ENCODE results near the gene RPS8.

RPS8 gene

DNA sequence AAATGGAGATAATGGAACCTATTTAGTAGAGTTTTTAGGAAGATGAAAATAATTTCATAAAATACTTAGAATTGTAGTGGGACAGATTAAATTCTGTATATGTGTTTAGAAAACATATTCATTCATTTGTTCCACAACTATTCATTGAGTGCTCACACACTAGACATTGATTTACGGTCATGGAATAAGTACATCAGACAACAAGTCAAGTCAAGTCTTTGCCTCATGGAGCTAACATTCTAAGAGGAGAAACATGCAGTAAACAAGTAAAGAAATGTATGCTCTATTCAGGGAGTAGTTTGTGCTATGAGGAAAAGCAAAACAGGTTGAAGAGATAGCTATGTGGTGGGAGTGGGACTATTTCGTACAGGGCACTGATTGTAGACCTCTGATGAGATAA lies 42.0 kb downstream of the RPS8 start:
- in situ Hi-C loops (cut with MboI; ENCODE audit: low sequenced_read_pairs, unreplicated experiment), result no loop called here
- DNase-seq (ENCODE audit: low spot score), result no peak
- TF ChIP-seq, protein P1, sequence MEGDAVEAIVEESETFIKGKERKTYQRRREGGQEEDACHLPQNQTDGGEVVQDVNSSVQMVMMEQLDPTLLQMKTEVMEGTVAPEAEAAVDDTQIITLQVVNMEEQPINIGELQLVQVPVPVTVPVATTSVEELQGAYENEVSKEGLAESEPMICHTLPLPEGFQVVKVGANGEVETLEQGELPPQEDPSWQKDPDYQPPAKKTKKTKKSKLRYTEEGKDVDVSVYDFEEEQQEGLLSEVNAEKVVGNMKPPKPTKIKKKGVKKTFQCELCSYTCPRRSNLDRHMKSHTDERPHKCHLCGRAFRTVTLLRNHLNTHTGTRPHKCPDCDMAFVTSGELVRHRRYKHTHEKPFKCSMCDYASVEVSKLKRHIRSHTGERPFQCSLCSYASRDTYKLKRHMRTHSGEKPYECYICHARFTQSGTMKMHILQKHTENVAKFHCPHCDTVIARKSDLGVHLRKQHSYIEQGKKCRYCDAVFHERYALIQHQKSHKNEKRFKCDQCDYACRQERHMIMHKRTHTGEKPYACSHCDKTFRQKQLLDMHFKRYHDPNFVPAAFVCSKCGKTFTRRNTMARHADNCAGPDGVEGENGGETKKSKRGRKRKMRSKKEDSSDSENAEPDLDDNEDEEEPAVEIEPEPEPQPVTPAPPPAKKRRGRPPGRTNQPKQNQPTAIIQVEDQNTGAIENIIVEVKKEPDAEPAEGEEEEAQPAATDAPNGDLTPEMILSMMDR (IDR thresholded peaks at IDR 0.05; ENCODE audit: borderline replicate concordance, control extremely low read depth, extremely low read depth, insufficient read depth, missing control alignments), result no peak

DNA sequence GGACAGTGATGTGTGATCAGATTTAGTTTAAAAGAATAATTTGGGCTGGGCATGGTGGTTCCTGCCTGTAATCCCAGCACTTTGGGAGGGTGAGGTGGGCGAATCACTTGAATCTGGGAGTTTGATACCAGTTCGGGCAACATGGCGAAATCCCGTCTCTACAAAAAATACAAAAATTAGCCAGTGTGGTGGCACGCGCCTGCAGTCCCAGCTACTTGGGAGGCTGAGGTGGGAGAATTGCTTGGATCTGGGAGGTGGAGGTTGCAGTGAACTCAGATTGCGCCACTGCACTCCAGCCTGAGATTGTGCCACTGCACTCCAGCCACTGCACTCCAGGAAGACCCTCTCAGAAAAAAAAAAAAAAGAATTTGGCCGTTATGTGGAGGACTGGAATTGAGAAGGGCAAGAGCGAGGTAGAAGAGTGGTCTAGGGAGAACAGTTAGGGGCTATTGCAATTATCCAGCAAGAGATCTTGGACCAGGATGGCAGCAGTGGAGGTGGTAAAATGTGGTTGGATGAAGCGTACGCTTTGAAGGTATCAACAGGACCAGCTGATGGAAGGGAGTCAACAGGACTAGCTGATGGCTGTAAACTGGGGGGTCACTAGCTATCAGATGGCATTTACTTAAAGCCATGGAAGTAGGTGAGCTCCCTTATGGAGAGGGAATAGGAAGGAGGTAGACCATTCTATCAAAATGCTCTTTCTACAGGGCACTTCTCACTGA lies 42.6 kb downstream of the RPS8 start:
- TF ChIP-seq, protein P1 (IDR thresholded peaks at IDR 0.05; ENCODE audit: borderline replicate concordance, control extremely low read depth, extremely low read depth, insufficient read depth, missing control alignments), result no peak
- in situ Hi-C loops (cut with MboI; ENCODE audit: low sequenced_read_pairs, unreplicated experiment), result no loop called here

DNA sequence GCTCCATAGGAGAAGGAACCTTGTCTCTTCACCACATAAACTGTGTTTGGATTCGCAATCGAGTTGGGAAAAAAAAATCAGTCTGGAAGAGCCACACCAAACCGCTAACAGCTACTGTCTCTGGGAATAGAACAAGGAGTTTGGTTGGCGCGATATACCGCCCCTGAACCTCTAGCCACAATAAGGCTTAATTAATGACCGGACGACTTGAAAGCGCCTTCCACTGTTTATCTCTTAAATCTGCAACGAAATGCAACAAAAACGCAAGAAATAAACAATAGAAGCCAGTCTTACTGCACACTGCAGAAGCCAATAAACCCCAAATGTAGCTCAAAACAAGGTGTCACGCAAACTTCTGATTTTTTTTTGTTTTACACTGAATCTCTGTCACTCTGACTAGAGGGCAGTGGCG lies 43.9 kb downstream of the RPS8 start:
- TF ChIP-seq, protein P1 (IDR thresholded peaks at IDR 0.05; ENCODE audit: borderline replicate concordance, control extremely low read depth, extremely low read depth, insufficient read depth, missing control alignments), result no peak
- in situ Hi-C loops (cut with MboI; ENCODE audit: low sequenced_read_pairs, unreplicated experiment), result no loop called here
- DNase-seq (ENCODE audit: low spot score), result no peak

More for the DNA sequence above, 42.6 kb downstream of the RPS8 start:
- no peak for DNase-seq (ENCODE audit: low spot score)

DNA sequence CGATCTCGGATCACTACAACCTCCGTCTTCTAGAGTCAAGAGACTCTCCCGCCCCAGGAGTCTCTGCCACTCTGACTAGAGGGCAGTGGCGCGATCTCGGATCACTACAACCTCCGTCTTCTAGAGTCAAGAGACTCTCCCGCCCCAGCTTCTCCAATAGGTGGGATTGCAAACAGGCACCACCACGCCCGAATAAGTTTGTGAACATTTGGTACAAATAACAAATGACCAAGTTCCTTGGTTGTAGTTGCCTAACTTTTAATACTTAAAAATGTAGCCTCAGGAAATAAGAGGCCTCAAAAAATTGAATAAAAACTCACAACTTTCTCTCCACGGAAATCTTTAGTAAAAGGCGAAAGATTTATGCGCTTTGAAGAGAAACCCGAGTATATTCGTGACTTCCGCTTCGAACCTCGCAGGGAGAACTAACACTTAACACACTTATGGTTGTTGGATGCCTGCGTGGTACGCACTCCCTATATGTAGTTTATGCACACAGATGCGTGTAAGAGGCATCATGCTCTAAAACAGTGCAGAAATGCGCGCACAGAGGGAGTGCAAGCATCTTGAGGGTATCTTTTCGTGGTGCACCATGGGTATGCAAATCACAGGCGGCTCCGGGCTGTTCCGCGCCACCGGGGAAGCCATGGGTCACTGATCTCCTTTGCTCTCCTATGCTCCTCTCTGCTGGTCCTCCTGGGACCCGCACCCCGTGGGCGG lies 44.4 kb downstream of the RPS8 start:
- TF ChIP-seq, protein P1 (IDR thresholded peaks at IDR 0.05; ENCODE audit: borderline replicate concordance, control extremely low read depth, extremely low read depth, insufficient read depth, missing control alignments), result peak; percentile 28
- peak; percentile 92 for DNase-seq (ENCODE audit: low spot score)
- in situ Hi-C loops (cut with MboI; ENCODE audit: low sequenced_read_pairs, unreplicated experiment), result no loop called here

DNA sequence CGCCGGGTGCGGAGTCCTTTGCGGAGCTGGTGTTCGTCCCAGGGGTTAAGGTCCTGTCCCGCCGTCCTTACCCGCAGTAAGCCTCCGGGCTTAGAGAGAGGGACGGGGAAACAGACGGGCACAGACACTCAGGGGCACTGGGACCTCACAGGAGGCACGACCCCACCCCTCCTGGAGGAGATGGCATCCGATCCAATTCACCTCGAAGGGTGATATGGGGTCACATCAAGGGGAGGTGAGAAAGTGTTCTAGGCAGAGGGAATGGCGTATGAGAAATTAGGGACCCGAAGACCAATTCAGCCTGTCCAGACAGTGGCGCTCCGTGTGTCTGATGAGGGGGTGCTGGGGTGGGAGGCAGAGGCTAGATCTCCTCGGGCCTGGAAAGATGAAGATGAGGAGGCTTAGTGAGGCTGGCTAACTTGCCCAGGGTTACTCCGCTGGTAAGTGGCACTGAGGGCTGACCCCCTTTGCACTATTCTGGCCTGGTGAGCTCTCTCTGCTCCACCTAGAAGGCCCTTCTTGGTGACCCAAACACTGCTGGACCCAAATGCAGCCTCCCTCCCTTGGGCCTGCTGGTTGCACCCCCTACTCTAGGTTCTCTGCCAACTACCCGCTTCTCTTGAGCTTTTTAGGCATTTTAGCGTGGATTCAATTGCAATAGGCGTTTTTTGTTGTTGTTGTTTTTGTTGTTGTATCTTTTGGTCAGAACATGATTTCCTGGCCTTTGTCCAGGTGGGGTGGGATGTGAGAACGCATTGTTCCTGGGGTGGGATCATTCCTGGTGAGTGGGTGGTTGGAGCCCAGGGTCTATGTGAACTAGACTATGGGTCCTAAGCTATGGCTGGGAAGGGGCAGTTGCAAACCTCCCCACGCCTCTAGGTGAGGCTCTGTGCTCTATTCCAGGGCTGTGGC lies 45.2 kb downstream of the RPS8 start:
- TF ChIP-seq, protein P1 (IDR thresholded peaks at IDR 0.05; ENCODE audit: borderline replicate concordance, control extremely low read depth, extremely low read depth, insufficient read depth, missing control alignments), result no peak
- no peak for DNase-seq (ENCODE audit: low spot score)
- in situ Hi-C loops (cut with MboI; ENCODE audit: low sequenced_read_pairs, unreplicated experiment), result no loop called here

DNA sequence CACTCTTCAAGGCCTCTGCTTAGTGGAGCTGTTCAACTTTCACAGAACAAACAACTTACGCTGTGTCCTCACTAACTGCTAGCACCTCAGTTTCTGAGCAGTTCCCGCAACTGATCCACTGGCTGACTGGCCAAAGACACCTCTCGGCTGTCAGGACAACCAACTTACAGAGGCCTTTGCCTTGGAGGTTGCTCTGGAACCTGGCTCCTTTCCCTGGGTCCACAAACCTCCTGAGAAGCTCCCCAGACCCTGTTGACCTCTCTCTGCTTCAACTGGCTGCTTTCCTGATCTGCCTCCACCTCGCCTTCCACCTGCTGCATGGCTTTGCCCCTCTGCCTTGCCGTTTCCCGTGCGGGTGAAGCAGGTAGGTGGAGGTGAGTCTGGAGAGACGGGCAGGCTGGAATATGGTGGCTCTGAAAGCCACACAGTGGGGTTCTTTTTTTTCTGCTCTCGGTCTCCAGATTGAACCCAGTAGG lies 45.9 kb downstream of the RPS8 start:
- in situ Hi-C loops (cut with MboI; ENCODE audit: low sequenced_read_pairs, unreplicated experiment), result no loop called here
- DNase-seq (ENCODE audit: low spot score), result no peak
- TF ChIP-seq, protein P1 (IDR thresholded peaks at IDR 0.05; ENCODE audit: borderline replicate concordance, control extremely low read depth, extremely low read depth, insufficient read depth, missing control alignments), result no peak
